Left ventricle myocardium inferior (tissue), 1 donor: ENCODE results near the gene NUDT1. TPM values are rescaled to one million over a fixed set of nuclear protein-coding genes. Genes with fewer than 3 reads are reported as not detected.

Experiments
- DNase-seq: peaks from one replicate; pipeline ENCODE4 v3.0.0-alpha.2; 2020
- H3K27ac ChIP-seq: fragments of 200-600 bp; replicated peaks from 2 replicates; pipeline ENCODE4 v1.8.0; 2021
- H3K27me3 ChIP-seq: fragments of 200-600 bp; 2 replicates; pipeline ENCODE4 v1.8.0; 2021; ENCODE audit warnings: low read depth
- H3K36me3 ChIP-seq: fragments of 200-600 bp; 2 replicates; pipeline ENCODE4 v1.8.0; 2021
- H3K4me1 ChIP-seq: fragments of 200-600 bp; 2 replicates; pipeline ENCODE4 v1.8.0; 2021
- H3K4me3 ChIP-seq: fragments of 200-600 bp; 2 replicates; pipeline ENCODE4 v1.8.0; 2021; ENCODE audit warnings: mild to moderate bottlenecking, moderate library complexity
- H3K9me3 ChIP-seq: fragments of 200-600 bp; replicated peaks from 2 replicates; pipeline ENCODE4 v1.8.0; 2021
- intact Hi-C: fragments of 100-400 bp; cut with micrococcal nuclease; formaldehyde crosslinking; loops from one replicate; pipeline ENCODE4 v1.11.0; 2022
- total RNA-seq: library from RNA; stranded (reverse); fragmentation: NEBNext Ultra II Directional; extraction: Animal tissue kit (Norgen Biotek cat#: 25700); gene quantifications from one replicate; pipeline ENCODE4 v1.2.1, GENCODE V29; 2021
- TF ChIP-seq, protein P1 (sequence below): fragments of 200-600 bp; IDR thresholded peaks from 2 replicates; pipeline ENCODE4 v1.8.0; 2021; ENCODE audit warnings: antibody characterized with exemption, mild to moderate bottlenecking, borderline replicate concordance
- donor health status: DM: no; HTN: yes; CAD: no; lungs with severe emphysema.

Gene NUDT1
- total RNA-seq, 1 donor from 2014 or later = 12.5 TPM

DNA sequence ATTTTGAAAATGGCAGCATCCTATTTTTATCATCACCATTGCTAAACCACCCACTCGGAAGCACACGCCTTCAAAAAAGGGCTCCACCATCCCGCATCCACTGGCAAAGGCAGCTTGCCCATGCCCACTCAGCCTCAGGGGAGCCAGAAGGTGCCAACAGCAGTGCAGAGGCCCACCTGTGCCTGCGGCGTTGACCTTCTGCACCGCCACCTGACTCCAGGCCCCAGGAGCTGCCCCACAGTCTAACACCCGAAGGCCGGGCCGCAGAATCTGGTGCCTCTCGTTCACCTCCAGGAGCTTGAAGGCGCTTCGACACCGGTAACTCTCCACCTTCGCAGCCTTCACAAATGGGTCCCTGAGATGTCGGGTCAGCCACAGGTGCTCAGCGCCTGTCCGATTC lies 2.8 kb upstream of the NUDT1 start:
- intact Hi-C loops = no loop called here
- Histone ChIP-seq H3K4me1 (peaks cover 38% of the 10 kb centered on the region), H3K9me3 (no peaks in the 10 kb centered on the region), H3K27ac (no peak overlapping the region), H3K4me3 (no peak overlapping the region), H3K36me3 (peaks cover 49% of the 10 kb centered on the region), H3K27me3 (no peaks in the 10 kb centered on the region)
- TF ChIP-seq, protein P1, sequence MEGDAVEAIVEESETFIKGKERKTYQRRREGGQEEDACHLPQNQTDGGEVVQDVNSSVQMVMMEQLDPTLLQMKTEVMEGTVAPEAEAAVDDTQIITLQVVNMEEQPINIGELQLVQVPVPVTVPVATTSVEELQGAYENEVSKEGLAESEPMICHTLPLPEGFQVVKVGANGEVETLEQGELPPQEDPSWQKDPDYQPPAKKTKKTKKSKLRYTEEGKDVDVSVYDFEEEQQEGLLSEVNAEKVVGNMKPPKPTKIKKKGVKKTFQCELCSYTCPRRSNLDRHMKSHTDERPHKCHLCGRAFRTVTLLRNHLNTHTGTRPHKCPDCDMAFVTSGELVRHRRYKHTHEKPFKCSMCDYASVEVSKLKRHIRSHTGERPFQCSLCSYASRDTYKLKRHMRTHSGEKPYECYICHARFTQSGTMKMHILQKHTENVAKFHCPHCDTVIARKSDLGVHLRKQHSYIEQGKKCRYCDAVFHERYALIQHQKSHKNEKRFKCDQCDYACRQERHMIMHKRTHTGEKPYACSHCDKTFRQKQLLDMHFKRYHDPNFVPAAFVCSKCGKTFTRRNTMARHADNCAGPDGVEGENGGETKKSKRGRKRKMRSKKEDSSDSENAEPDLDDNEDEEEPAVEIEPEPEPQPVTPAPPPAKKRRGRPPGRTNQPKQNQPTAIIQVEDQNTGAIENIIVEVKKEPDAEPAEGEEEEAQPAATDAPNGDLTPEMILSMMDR = no peak
- DNase-seq = no peak

DNA sequence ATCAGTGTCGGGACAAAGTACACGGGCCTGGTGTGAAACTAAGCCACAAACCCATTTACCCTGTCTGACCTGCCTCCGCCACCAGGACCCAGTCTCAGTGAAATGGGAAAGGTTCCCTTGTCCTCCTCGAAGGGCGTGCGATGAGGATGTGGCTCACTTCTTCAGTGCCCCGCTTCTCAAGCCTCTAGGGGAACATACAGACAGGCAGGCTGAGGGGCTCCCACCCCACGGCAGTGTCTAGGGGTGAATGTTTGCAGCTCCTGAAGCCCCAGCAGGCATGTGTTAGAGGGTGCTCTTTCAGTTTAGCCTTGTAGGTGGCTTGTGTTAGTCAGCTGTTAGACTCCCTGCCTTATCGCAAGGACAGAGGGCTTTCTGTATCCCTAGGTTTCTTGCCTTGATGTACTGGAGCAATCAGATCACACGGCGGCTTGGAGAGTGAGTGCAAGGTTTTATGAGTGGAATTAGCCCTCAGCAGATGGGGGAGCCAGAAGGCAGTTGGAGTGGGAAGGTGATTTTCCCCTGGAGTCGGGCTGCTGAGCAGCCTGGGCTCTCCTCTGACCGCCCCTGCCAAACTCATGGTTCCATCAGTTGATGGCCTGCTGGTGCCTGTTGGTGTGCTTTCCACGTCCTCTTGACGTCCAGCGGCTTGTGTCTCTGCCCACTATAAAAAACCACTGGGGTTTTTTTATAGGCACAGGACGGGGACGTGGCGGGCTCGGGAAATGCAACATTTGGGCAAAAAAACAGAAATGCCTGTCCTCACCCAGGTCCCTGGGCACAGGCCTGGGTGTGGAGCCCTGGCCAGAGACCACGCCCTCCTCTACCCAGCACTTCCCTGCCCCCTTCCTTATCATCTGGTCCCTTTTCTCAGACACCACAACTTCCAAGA lies 759 bp downstream of the NUDT1 start:
- H3K4me1 ChIP-seq = peaks cover 26% of the 10 kb centered on the region
- DNase-seq = no peak
- intact Hi-C loops = no loop called here
- H3K9me3 ChIP-seq = no peaks in the 10 kb centered on the region
- peak overlapping the region; percentile 100 for H3K4me3 ChIP-seq
- H3K36me3 ChIP-seq = peaks cover 17% of the 10 kb centered on the region
- TF ChIP-seq, protein P1 = no peak
- H3K27ac ChIP-seq = peak overlapping the region; percentile 83
- H3K27me3 ChIP-seq = no peaks in the 10 kb centered on the region

DNA sequence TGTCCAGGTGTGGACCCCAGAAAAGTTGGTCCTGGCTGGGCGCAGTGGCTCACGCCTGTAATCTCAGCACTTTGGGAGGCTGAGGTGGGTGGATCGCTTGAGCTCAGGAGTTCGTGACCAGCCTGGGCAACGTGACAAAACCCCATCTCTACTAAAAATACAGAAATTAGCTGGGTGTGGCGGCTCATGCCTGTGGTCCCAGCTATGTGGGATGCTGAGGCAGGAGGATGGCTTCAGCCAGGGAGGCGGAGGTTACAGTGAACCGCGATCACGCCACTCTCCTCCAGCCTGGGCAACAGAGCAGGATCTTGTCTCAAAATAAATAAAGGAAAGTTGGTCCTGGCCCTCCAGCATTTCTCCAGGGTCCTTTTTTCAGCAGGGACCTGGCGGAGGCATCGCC lies 1.4 kb downstream of the NUDT1 start:
- no peak for DNase-seq
- Histone ChIP-seq H3K4me1 (peaks cover 28% of the 10 kb centered on the region), H3K9me3 (no peaks in the 10 kb centered on the region), H3K27me3 (no peaks in the 10 kb centered on the region), H3K36me3 (peaks cover 10% of the 10 kb centered on the region), H3K4me3 (no peak overlapping the region), H3K27ac (no peak overlapping the region)
- TF ChIP-seq, protein P1 = no peak
- intact Hi-C loops = no loop called here

GRCh38 chr7:2244404-2244995 lies 2.5 kb downstream of the NUDT1 start:
- no peak overlapping the region for H3K27ac ChIP-seq
- intact Hi-C loops = no loop called here
- peaks cover 39% of the 10 kb centered on the region for H3K4me1 ChIP-seq
- H3K36me3 ChIP-seq = peaks cover under 1% of the 10 kb centered on the region
- no peaks in the 10 kb centered on the region for H3K27me3 ChIP-seq
- H3K9me3 ChIP-seq = no peaks in the 10 kb centered on the region
- TF ChIP-seq, protein P1 = no peak
- H3K4me3 ChIP-seq = no peak overlapping the region
- no peak for DNase-seq

GRCh38 chr7:2245883-2246675 lies 4.1 kb downstream of the NUDT1 start:
- H3K27ac ChIP-seq = no peak overlapping the region
- no peaks in the 10 kb centered on the region for H3K27me3 ChIP-seq
- peaks cover 35% of the 10 kb centered on the region for H3K4me1 ChIP-seq
- H3K4me3 ChIP-seq = no peak overlapping the region
- intact Hi-C loops = no loop called here
- TF ChIP-seq, protein P1 = no peak
- DNase-seq = peak; percentile 51
- no peaks in the 10 kb centered on the region for H3K9me3 ChIP-seq
- no peaks in the 10 kb centered on the region for H3K36me3 ChIP-seq
